Mucosa of descending colon (tissue), 3 donors: ENCODE measurements around the gene RASGRP2. TPM values are rescaled to one million over a fixed set of nuclear protein-coding genes. Genes with fewer than 3 reads are reported as not detected.

Source experiments
- ATAC-seq: fragments of 200-7000 bp; cut with Tn5 transposase; one replicate; pipeline ENCODE4 v1.9.1; 2020; ENCODE audit warnings: mild to moderate bottlenecking, moderate library complexity
- DNase-seq, 3 donors: peaks; one replicate each; pipeline ENCODE4 v3.0.0-alpha.2; 2020
- H3K36me3 ChIP-seq: fragments of 200-600 bp; one replicate; pipeline ENCODE4 v1.8.0; 2021; ENCODE audit warnings: low read depth, mild to moderate bottlenecking
- H3K4me1 ChIP-seq: fragments of 200-600 bp; one replicate; pipeline ENCODE4 v1.8.0; 2021; ENCODE audit warnings: low read depth, mild to moderate bottlenecking
- H3K4me3 ChIP-seq: fragments of 200-600 bp; one replicate; pipeline ENCODE4 v1.8.0; 2021; ENCODE audit warnings: mild to moderate bottlenecking
- H3K9me3 ChIP-seq: fragments of 200-600 bp; one replicate; pipeline ENCODE4 v1.8.0; 2021; ENCODE audit warnings: mild to moderate bottlenecking
- intact Hi-C, 2 donors: fragments of 100-400 bp; cut with DNase I in 1 of 2; cut with micrococcal nuclease in 1 of 2; formaldehyde crosslinking; loops; one replicate each; pipeline versions ENCODE4 v1.11.0 to v1.11.1; 2022; cut with DNase I, micrococcal nuclease
- total RNA-seq, 3 donors: library from RNA; stranded (reverse); fragmentation: NEBNext Ultra II Directional in 2 of 3; extraction: Animal tissue kit (Norgen Biotek cat#: 25700) in 2 of 3; gene quantifications; one replicate each; pipeline versions ENCODE4 v1.2.1 to v1.2.4, GENCODE V29; 2021 to 2023
- TF ChIP-seq, protein P1 (sequence below): fragments of 200-600 bp; IDR thresholded peaks from one replicate; pipeline ENCODE4 v1.8.0; 2022; ENCODE audit warnings: antibody characterized with exemption, mild to moderate bottlenecking
- donor health status: DM: no; HTN: no; CAD: no; lungs with moderate emphysema.
- donor health status: DM: no; HTN: no; CAD: no.
- donor health status: DM: no; HTN: yes; CAD: no.

RASGRP2 gene
- total RNA-seq, 3 donors from 2014 or later = 3.3 to 25.6 (median 9.7) TPM

DNA sequence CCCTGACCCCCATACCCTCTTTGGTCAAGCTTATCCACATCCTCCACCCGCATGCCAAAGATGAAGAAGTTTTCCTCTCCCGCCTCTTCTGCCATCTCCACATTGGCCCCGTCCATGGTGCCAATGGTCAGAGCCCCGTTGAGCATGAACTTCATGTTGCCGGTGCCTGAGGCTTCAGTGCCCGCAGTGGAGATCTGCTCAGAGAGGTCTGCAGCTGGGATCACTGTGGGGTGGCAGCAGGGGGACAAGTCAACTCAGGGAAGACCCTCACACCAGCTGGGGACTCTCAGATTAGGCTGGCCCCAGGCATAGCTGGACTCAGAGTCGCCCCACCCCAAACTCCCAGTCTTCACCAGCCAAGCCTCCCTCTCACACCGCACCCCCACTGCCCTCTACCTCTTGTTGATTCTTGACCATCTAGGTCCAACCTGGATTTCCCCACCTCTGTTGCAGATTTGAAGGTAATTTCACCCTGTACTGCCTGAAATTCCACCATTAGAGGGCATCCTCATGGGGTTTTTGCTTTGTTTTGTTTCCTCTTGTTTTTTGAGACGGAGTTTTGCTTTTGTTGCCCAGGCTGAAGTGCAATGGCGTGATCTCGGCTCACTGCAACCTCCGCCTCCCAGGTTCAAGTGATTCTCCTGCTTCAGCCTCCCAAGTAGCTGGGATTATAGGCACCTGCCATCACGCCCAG is 6.6 kb upstream of the RASGRP2 start:
- H3K36me3 ChIP-seq = no peaks in the 10 kb centered on the region
- ATAC-seq = no peak
- intact Hi-C loops = no loop called here
- TF ChIP-seq, protein P1, sequence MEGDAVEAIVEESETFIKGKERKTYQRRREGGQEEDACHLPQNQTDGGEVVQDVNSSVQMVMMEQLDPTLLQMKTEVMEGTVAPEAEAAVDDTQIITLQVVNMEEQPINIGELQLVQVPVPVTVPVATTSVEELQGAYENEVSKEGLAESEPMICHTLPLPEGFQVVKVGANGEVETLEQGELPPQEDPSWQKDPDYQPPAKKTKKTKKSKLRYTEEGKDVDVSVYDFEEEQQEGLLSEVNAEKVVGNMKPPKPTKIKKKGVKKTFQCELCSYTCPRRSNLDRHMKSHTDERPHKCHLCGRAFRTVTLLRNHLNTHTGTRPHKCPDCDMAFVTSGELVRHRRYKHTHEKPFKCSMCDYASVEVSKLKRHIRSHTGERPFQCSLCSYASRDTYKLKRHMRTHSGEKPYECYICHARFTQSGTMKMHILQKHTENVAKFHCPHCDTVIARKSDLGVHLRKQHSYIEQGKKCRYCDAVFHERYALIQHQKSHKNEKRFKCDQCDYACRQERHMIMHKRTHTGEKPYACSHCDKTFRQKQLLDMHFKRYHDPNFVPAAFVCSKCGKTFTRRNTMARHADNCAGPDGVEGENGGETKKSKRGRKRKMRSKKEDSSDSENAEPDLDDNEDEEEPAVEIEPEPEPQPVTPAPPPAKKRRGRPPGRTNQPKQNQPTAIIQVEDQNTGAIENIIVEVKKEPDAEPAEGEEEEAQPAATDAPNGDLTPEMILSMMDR = no peak
- DNase-seq = no peak
- no peak overlapping the region for H3K4me3 ChIP-seq
- peaks cover 2% of the 10 kb centered on the region for H3K4me1 ChIP-seq
- no peaks in the 10 kb centered on the region for H3K9me3 ChIP-seq

DNA sequence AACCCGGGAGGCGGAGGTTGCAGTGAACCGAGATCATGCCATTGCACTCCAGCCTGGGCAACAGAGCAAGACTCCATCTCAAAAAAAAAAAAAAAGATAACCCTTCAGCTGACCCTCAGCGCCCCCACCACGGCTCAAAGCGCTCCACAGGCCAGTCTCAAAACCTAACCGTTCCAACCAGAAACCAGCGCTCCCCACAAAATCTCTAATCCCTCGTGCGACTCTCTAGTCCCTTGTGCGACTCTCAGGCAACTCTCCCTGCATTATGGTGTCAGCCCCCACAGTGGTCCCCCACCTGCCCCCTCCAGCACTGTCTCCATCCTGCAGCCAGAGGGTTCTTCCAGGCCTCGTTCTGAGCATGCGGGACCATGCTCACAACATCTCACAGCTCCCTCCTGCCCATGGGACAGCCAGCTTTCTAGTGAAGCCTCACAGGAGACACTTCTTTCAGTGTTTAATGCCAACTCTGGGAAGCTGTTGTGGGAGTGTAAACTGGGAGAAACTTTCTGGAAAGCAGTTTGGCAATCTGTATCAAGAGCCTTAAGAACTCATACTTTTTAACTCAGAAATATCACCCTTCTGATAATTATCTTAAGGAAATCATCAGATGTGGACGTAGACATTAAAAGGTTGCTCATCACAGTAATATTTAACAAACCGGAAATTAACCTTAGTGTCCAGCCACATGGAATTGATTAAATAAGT is 4.2 kb upstream of the RASGRP2 start:
- peaks cover 14% of the 10 kb centered on the region for H3K4me1 ChIP-seq
- no peak overlapping the region for H3K4me3 ChIP-seq
- ATAC-seq (no peak), DNase-seq (peak in 1 of 3 donors; percentile 27)
- intact Hi-C loops = no loop called here
- H3K9me3 ChIP-seq = no peaks in the 10 kb centered on the region
- no peaks in the 10 kb centered on the region for H3K36me3 ChIP-seq
- TF ChIP-seq, protein P1 = no peak

DNA sequence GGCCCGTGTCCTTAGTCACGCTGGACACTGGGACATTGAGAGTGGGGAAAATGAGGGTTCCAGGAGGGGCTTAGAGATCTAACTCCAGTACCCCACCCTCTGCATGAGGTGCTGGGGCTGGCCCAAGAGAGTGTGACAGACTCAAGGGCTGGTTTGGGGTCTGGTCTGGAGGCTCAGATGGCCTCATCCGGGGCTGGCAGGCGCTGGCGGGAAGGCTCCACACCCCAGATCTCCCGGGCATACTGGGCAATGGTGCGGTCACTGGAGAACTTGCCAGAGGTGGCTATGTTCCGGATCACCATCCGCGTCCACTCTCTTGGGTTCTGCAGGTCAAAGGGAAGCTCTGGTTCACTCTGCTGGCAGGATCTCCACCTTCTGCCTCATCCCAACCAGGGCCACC is 2.5 kb upstream of the RASGRP2 start:
- DNase-seq (no peak), ATAC-seq (no peak)
- peaks cover 28% of the 10 kb centered on the region for H3K4me1 ChIP-seq
- TF ChIP-seq, protein P1 = no peak
- H3K4me3 ChIP-seq = no peak overlapping the region
- no peaks in the 10 kb centered on the region for H3K9me3 ChIP-seq
- H3K36me3 ChIP-seq = no peaks in the 10 kb centered on the region
- intact Hi-C loops = no loop called here

DNA sequence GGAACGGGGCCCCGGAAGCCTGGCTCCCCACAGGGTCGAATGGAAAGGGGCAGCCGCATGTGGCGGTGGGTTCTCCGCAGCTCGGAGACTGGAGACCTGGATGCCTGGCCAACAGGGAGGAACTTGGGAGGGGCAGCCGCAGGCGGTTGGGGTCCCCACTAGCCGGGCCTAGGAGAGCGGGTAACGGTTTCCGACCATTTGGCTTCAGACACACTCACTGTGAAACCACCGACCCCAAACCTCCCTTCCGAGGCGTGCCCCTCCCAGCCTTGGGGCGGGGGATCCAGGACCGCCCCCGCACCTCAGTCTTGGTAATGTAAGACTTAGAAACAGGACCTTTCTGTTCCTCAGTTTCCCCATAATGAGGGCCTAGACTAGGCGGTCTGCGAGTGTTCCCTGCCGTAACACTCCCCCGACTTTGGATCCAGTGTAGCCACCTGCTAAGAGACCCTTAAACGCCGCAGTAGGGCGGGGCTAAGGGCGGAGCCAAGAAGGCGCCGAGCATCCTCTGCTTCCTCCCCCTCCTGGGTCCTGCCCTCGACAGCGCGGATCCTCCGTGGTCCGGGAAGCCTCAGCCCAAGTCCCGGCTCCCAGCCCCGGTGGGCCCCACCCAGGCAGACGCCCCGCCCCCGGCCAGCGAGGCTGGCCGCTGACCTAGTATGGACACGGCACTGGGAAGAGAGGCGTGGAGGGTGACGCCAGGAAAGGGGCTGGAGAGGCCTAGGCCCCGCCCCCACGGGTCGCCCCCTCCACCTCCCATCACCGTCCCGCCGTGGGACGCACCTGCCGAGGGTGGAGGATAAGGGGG is 1.8 kb upstream of the RASGRP2 start:
- H3K36me3 ChIP-seq = no peaks in the 10 kb centered on the region
- DNase-seq = peak; percentile 64 to 89 (median 78)
- peaks cover 28% of the 10 kb centered on the region for H3K4me1 ChIP-seq
- ATAC-seq = peak; percentile 36
- TF ChIP-seq, protein P1 = no peak
- no peaks in the 10 kb centered on the region for H3K9me3 ChIP-seq
- intact Hi-C loops = no loop called here
- no peak overlapping the region for H3K4me3 ChIP-seq

DNA sequence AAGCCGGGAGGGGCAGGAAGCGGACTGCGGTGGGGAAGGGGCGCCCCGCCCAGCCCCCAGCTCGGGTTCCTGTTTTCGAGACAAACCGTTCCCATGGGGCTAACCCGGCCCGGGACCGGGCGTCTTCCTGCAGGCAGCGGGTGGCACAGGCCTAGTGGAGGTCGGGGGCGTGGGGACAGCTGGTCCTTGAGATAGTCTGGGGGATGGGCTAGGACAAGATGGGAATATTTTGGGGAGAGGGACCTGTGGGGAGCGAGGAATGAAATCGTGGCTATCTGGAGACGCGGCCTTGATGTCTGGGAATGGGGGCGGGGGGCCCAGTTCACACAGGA is 1.2 kb upstream of the RASGRP2 start:
- H3K4me1 ChIP-seq = peaks cover 28% of the 10 kb centered on the region
- TF ChIP-seq, protein P1 = no peak
- no peak overlapping the region for H3K4me3 ChIP-seq
- no peaks in the 10 kb centered on the region for H3K9me3 ChIP-seq
- intact Hi-C loops = no loop called here
- DNase-seq (peak; percentile 71 to 96 (median 79)), ATAC-seq (peak; percentile 56)
- H3K36me3 ChIP-seq = no peaks in the 10 kb centered on the region
